ENCODE results near the gene NDUFAF8.

DNA sequence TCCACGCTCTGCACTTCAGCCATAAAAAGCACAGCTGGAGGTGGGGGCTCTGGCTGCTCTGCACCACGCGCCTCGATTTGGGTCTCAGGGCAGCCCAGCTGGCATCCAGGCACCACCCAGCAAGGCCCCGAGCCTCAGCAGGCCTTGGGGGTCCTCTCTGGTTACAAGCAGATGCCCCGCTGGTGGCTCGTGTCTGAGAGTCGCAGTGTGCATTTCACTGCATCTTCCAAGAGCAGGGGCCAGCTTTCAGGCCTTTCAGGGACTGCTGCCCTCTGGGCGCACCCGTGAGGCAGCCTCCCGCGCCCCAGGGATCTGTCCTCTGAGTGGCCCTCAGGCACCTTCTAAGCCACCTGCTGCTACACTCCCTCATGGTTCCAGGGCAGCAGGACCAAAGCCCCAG lies 25.5 kb downstream of the NDUFAF8 start:
- TF ChIP-seq, protein P1, sequence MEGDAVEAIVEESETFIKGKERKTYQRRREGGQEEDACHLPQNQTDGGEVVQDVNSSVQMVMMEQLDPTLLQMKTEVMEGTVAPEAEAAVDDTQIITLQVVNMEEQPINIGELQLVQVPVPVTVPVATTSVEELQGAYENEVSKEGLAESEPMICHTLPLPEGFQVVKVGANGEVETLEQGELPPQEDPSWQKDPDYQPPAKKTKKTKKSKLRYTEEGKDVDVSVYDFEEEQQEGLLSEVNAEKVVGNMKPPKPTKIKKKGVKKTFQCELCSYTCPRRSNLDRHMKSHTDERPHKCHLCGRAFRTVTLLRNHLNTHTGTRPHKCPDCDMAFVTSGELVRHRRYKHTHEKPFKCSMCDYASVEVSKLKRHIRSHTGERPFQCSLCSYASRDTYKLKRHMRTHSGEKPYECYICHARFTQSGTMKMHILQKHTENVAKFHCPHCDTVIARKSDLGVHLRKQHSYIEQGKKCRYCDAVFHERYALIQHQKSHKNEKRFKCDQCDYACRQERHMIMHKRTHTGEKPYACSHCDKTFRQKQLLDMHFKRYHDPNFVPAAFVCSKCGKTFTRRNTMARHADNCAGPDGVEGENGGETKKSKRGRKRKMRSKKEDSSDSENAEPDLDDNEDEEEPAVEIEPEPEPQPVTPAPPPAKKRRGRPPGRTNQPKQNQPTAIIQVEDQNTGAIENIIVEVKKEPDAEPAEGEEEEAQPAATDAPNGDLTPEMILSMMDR (IDR thresholded peaks at IDR 0.05) = no peak
- TF ChIP-seq POLR2AphosphoS5 (IDR thresholded peaks at IDR 0.05) = no peak
- no peak for TF ChIP-seq POLR2A (IDR thresholded peaks at IDR 0.05)

All from transverse colon (tissue), 4 donors.